ENCODE data around the gene MORN4.

DNA sequence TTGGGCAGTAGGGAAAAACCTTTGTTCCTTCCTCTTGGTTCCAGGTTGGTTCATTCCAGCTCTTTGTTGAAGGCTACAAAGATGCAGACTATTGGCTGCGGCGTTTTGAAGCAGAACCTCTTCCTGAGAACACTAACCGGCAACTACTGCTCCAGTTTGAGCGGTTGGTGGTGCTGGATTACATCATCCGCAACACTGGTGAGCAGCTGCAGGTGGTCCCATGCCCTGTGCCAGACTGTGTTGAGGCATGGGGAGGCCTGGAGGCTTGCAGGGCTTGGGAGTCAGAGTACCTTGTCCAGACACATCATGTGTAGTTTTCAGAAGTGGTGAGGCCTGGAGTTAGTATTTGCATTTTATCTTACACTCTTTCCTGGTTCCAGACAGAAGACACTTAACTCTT, 23.5 kb upstream of the MORN4 start:
- TF ChIP-seq, protein P1, sequence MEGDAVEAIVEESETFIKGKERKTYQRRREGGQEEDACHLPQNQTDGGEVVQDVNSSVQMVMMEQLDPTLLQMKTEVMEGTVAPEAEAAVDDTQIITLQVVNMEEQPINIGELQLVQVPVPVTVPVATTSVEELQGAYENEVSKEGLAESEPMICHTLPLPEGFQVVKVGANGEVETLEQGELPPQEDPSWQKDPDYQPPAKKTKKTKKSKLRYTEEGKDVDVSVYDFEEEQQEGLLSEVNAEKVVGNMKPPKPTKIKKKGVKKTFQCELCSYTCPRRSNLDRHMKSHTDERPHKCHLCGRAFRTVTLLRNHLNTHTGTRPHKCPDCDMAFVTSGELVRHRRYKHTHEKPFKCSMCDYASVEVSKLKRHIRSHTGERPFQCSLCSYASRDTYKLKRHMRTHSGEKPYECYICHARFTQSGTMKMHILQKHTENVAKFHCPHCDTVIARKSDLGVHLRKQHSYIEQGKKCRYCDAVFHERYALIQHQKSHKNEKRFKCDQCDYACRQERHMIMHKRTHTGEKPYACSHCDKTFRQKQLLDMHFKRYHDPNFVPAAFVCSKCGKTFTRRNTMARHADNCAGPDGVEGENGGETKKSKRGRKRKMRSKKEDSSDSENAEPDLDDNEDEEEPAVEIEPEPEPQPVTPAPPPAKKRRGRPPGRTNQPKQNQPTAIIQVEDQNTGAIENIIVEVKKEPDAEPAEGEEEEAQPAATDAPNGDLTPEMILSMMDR (tag by site-specific recombination; IDR thresholded peaks at IDR 0.05) = no peak
- TF ChIP-seq, protein P2, sequence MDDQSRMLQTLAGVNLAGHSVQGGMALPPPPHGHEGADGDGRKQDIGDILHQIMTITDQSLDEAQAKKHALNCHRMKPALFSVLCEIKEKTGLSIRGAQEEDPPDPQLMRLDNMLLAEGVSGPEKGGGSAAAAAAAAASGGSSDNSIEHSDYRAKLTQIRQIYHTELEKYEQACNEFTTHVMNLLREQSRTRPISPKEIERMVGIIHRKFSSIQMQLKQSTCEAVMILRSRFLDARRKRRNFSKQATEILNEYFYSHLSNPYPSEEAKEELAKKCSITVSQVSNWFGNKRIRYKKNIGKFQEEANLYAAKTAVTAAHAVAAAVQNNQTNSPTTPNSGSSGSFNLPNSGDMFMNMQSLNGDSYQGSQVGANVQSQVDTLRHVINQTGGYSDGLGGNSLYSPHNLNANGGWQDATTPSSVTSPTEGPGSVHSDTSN (CRISPR knock-in tag; IDR thresholded peaks at IDR 0.05) = no peak
- TF ChIP-seq ZNF114 (tag by site-specific recombination; IDR thresholded peaks at IDR 0.05) (no peak), ZBTB20 (tag by site-specific recombination; IDR thresholded peaks at IDR 0.05) (no peak), ZFP37 (tag by site-specific recombination; IDR thresholded peaks at IDR 0.05) (no peak), ZBTB8A (tag by site-specific recombination; IDR thresholded peaks at IDR 0.05) (no peak), KLF7 (tag by site-specific recombination; IDR thresholded peaks at IDR 0.05; ENCODE audit: borderline replicate concordance) (no peak)
